Glutamatergic neuron (in vitro differentiated cells): Measurements from ENCODE around the gene GALNT13. TPM values are rescaled to one million over a fixed set of nuclear protein-coding genes. Genes with fewer than 3 reads are reported as not detected.

Source experiments
- DNase-seq: peaks from one replicate; pipeline ENCODE4 v3.0.0; 2022
- H3K27ac Mint-ChIP-seq: one replicate; pipeline ENCODE4 v1.8.0; 2020; ENCODE audit warnings: mild to moderate bottlenecking, mixed read lengths, inconsistent platforms; ENCODE audit not compliant: unreplicated experiment
- H3K27me3 Mint-ChIP-seq: one replicate; pipeline ENCODE4 v1.8.0; 2020; ENCODE audit warnings: mild to moderate bottlenecking, moderate library complexity, mixed read lengths, inconsistent platforms; ENCODE audit not compliant: unreplicated experiment
- H3K36me3 Mint-ChIP-seq: one replicate; pipeline ENCODE4 v1.8.0; 2020; ENCODE audit warnings: mild to moderate bottlenecking, mixed read lengths, inconsistent platforms; ENCODE audit not compliant: unreplicated experiment
- H3K4me1 Mint-ChIP-seq: one replicate; pipeline ENCODE4 v1.8.0; 2020; ENCODE audit warnings: mild to moderate bottlenecking, low read depth, mixed read lengths, inconsistent platforms; ENCODE audit not compliant: unreplicated experiment
- H3K4me3 Mint-ChIP-seq: one replicate; pipeline ENCODE4 v1.8.0; 2020; ENCODE audit warnings: mild to moderate bottlenecking, mixed read lengths, inconsistent platforms; ENCODE audit not compliant: unreplicated experiment
- H3K9me3 Mint-ChIP-seq: one replicate; pipeline ENCODE4 v1.8.0; 2020; ENCODE audit warnings: mild to moderate bottlenecking, moderate library complexity, mixed read lengths, inconsistent platforms; ENCODE audit not compliant: unreplicated experiment
- total RNA-seq: library from RNA; stranded (reverse); fragmentation: NEBNext Ultra II Directional; extraction: Animal tissue kit (Norgen Biotek cat#: 25700); gene quantifications from one replicate; pipeline ENCODE4 v1.2.1, GENCODE V29; 2021; ENCODE audit not compliant: unreplicated experiment
- TF ChIP-seq, protein P1 (sequence below): fragments of 200-600 bp; sonication (generic); IDR thresholded peaks from one replicate; pipeline ENCODE4 v1.5.0; 2021; ENCODE audit not compliant: partially characterized antibody, unreplicated experiment

GALNT13 gene
- total RNA-seq, 1 donor from 2014 or later = 5.5 TPM

DNA sequence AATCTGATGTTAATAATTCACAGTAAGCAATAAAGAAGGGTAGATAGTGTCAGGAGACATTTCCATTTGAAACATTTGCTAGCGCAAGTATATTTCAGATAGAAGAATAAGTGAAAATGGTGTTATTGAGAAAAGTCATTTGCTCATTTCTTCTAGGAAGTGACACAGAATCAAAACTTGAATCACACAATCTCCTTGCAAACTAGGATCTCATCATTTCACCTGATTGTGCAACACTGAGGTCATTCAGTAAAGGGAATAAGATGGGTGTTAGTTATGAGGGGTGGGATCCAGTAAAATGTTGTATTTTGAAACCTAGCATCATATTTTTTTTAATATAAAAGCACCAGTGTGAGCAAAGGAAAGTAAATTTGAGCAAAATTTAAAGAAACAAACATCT is 618.8 kb downstream of the GALNT13 start:
- H3K27ac Mint-ChIP-seq = no peak overlapping the region
- H3K4me1 Mint-ChIP-seq = no peaks in the 10 kb centered on the region
- DNase-seq = no peak
- H3K4me3 Mint-ChIP-seq = no peak overlapping the region
- H3K27me3 Mint-ChIP-seq = no peaks in the 10 kb centered on the region
- H3K9me3 Mint-ChIP-seq = no peaks in the 10 kb centered on the region
- TF ChIP-seq, protein P1, sequence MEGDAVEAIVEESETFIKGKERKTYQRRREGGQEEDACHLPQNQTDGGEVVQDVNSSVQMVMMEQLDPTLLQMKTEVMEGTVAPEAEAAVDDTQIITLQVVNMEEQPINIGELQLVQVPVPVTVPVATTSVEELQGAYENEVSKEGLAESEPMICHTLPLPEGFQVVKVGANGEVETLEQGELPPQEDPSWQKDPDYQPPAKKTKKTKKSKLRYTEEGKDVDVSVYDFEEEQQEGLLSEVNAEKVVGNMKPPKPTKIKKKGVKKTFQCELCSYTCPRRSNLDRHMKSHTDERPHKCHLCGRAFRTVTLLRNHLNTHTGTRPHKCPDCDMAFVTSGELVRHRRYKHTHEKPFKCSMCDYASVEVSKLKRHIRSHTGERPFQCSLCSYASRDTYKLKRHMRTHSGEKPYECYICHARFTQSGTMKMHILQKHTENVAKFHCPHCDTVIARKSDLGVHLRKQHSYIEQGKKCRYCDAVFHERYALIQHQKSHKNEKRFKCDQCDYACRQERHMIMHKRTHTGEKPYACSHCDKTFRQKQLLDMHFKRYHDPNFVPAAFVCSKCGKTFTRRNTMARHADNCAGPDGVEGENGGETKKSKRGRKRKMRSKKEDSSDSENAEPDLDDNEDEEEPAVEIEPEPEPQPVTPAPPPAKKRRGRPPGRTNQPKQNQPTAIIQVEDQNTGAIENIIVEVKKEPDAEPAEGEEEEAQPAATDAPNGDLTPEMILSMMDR = no peak
- no peaks in the 10 kb centered on the region for H3K36me3 Mint-ChIP-seq

DNA sequence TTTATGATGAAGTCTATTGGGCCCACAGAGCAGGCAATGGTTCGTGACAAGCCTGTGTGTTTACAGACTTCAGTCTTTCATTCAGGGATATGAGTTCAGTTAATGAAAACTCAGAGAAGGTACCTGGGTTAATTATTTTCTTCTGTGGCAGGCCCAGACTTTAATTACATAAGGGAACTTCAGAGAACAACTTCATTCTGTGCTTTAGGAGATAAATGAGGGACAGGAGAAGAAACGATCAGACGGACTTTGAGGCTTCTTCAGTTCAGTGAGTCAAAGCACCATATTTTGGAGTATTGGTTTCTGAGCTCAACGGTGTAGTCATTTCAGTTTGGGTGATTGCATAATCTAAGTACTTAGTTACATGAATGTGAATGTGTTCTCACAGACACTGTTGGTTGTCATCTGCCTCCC is 623.7 kb downstream of the GALNT13 start:
- H3K4me1 Mint-ChIP-seq = no peaks in the 10 kb centered on the region

DNA sequence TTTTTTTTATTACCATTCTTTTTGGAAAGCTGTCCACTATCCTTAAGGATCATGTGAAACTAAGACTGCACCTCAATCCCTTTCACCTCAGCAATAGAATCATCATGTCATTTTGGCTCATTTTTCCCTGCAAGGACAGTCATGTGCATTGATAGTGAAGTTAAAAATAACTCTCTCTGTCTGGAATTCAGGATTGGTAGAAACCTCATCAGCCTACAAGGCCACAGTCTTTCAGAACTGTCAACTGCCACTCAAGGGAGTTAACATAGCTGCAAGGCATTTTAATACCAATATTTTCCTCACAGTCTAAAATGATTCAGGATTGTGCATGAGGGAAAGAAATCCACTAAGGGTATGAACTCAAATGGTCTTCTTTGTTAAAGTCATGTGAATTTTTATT is 625.3 kb downstream of the GALNT13 start:
- TF ChIP-seq, protein P1 = no peak
- H3K27me3 Mint-ChIP-seq = no peaks in the 10 kb centered on the region
- H3K4me1 Mint-ChIP-seq = no peaks in the 10 kb centered on the region
- DNase-seq = no peak
- no peaks in the 10 kb centered on the region for H3K9me3 Mint-ChIP-seq
- no peak overlapping the region for H3K4me3 Mint-ChIP-seq
- no peak overlapping the region for H3K27ac Mint-ChIP-seq
- no peaks in the 10 kb centered on the region for H3K36me3 Mint-ChIP-seq

More for the DNA sequence above, 623.7 kb downstream of the GALNT13 start:
- DNase-seq = no peak
- Mint-ChIP-seq H3K36me3 (no peaks in the 10 kb centered on the region), H3K27ac (no peak overlapping the region), H3K4me3 (no peak overlapping the region), H3K27me3 (no peaks in the 10 kb centered on the region), H3K9me3 (no peaks in the 10 kb centered on the region)
- TF ChIP-seq, protein P1 = no peak
